LNCAP (cell line): ENCODE results near the gene TRIM71.

ENCODE experiments used
- TF ChIP-seq, protein P1 (sequence below): fragments of 450-650 bp; IDR thresholded peaks from 2 replicates; pipeline ENCODE4 v1.5.1; 2017; ENCODE audit warnings: mild to moderate bottlenecking

The TRIM71 gene

DNA sequence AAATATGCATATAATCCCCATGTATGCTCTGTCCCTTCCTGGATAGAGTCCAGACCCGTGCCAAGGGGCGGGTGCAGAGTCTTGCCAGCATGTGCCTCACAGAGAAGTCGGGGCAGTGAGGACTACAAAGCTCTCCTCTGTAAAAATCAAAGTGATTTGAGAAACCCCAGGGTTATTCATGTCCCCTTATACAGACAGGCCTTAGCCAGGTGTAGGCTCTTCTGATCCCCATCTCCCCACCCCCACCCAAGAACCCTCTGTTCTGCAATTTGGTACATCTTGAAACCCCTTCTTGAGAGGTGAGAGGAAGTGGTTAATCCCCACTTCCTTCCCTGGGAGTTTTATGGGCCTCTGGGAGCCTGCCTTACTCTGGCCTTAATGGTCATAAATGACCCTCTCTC, 24.7 kb downstream of the TRIM71 start:
- TF ChIP-seq, protein P1, sequence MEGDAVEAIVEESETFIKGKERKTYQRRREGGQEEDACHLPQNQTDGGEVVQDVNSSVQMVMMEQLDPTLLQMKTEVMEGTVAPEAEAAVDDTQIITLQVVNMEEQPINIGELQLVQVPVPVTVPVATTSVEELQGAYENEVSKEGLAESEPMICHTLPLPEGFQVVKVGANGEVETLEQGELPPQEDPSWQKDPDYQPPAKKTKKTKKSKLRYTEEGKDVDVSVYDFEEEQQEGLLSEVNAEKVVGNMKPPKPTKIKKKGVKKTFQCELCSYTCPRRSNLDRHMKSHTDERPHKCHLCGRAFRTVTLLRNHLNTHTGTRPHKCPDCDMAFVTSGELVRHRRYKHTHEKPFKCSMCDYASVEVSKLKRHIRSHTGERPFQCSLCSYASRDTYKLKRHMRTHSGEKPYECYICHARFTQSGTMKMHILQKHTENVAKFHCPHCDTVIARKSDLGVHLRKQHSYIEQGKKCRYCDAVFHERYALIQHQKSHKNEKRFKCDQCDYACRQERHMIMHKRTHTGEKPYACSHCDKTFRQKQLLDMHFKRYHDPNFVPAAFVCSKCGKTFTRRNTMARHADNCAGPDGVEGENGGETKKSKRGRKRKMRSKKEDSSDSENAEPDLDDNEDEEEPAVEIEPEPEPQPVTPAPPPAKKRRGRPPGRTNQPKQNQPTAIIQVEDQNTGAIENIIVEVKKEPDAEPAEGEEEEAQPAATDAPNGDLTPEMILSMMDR = no peak

DNA sequence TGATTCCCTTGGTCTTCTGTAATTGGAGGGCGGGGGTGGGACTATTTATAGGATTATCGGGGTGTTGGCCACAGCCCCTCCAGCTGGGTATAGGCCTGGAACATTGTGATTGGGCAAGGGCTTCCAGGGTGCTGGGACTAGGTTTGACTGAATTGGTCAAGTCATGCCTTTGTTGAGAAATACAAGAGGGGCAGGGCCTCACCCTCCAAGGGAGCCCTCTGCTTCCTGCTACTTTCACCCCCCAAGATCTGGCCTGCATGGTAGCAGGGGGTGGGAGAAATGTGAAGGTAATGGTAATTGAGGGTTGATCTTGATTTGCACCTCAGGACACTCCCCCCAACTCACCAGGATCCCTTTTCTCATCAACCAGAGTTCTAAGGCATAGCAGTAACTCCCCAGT, 25.2 kb downstream of the TRIM71 start:
- TF ChIP-seq, protein P1 = no peak

- TF ChIP-seq, protein P1 = no peak
Observed at GRCh38 chr3:32843510-32844321, 25.9 kb downstream of the TRIM71 start.

DNA sequence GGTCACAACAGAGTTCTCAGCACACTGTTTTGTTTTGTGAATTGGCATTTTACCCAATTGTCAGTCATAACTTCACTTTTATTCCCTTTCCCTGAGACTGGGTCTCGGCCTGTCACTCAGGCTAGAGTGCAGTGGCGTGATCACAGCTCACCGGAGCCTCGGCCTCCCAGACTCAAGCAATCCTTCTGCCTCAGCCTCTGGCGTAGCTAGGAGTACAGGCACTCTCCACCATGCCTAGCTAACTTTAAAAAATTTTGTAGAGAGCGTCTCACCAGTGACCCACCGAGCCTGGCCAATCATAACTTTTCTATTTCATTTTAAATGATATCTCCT, 26.5 kb downstream of the TRIM71 start:
- TF ChIP-seq, protein P1 = no peak

- TF ChIP-seq, protein P1 = no peak
Observed at GRCh38 chr3:32844914-32845313, 27.1 kb downstream of the TRIM71 start.

DNA sequence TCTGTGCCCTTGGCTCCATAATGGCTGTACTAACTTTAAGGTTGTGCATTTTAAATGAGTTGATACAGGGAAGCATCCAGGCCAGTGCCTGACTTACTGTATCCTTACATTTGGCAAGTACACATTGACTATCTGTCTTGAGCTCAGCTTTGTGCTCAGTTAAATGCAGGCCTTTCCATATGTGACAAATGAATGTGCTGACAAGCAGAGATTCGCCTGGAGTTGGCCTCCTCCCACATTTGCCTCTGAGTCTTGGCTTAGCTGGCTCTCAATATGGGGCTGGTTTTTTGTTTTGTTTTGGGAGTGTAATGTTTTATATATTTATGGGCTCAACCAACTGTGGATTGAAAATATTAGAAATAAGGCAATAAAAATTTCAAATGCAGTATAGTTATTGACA, 29.7 kb downstream of the TRIM71 start:
- TF ChIP-seq, protein P1 = no peak

DNA sequence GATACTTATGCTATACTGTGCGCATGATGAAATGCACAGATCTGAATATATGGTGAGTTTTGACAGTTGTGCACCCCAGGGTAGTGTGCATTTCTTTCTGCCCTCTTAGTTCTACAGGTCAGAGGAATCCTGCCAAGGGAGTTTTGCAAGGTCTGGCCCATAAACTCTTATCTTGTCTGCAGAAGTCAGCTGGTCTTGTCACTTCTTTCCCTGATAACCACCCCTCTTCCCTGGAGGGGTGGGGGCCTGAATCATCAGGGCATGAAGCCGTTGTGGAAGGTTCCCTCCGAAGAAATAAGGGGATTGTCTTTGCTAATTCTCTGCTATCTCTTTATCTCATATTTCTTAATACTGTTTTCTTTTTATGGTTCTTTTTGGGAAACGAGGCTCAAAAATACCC, 30.4 kb downstream of the TRIM71 start:
- TF ChIP-seq, protein P1 = no peak

DNA sequence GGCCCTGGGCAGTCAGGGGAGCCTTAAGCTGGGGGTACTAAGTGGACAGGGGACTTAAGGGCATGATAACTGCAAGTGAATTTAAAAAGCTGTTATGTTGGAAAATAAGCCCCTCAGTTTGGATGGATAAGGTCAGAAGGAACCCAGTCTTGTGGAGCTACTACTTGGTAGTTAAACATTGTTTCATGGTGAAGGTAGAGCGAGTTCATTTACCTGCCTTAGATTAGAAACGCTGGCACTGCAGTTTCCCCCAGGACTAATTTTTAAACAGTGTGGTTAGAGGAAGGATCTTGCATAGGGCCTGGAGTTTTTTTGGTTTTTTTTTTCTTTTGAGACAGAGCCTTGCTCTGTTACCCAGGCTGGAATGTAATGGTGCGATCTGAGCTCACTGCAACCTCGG, 31.2 kb downstream of the TRIM71 start:
- TF ChIP-seq, protein P1 = no peak
